B cell (primary cell): ENCODE results near the gene ETFDH.

Experiments used
- CTCF ChIP-seq: fragments of 200-600 bp; IDR thresholded peaks from one replicate; pipeline ENCODE4 v1.8.0; 2022; ENCODE audit warnings: antibody characterized with exemption, mild to moderate bottlenecking
- EZH2 ChIP-seq: IDR thresholded peaks from 2 replicates; pipeline ENCODE4 v1.6.1; 2012; ENCODE audit warnings: borderline replicate concordance, low read depth, mild to moderate bottlenecking, moderate library complexity, low read length; ENCODE audit not compliant: insufficient read depth, poor library complexity, severe bottlenecking

- TF ChIP-seq EZH2 (no peak), CTCF (no peak)
Observed at GRCh38 chr4:158758703-158759102, 86.6 kb downstream of the ETFDH start.
